ENCODE data around the gene PLA2G5. TPM values are rescaled to one million over a fixed set of nuclear protein-coding genes. Genes with fewer than 3 reads are reported as not detected.
A peak's percentile ranks its signal among the peaks of the same experiment; 100 is the strongest.
"Not testable (repeated sequence)": the region's sequence is repeated elsewhere in the genome, so short reads cannot be mapped to it uniquely, and the experiment has no call there.

Gene PLA2G5
- total RNA-seq, 1 donor from 2014 or later, result not detected

DNA sequence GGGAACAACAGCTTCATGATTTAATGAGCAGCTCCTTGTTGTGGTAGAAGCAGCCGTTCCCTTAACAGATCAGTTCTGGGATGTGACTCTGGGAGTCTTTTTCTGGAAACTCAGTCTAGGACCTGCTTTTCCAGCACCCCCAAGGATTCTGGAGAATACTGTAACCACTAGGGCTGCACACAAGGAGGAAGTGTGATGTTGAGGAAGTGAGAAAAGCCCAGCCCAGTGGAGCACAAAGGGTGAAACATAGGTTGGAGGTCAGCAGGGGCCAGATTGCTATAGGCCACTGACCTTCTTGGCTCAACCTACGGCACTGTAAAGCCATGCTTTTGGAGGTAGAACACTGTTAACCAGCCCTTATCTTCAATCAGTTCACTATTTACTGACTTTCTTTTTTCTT, 10.1 kb upstream of the PLA2G5 start:
- Mint-ChIP-seq H3K36me3 (ENCODE audit: low read depth, unreplicated experiment) (no peaks in the 10 kb centered on the region), H3K4me1 (ENCODE audit: low read depth, unreplicated experiment) (peaks cover 14% of the 10 kb centered on the region), H3K27ac (ENCODE audit: unreplicated experiment) (no peak overlapping the region), H3K27me3 (ENCODE audit: low read depth, unreplicated experiment) (peaks cover 2% of the 10 kb centered on the region), H3K4me3 (ENCODE audit: unreplicated experiment) (no peak overlapping the region), H3K9me3 (ENCODE audit: unreplicated experiment) (no peaks in the 10 kb centered on the region)
- no peaks in the 10 kb centered on the region for H3K79me2 ChIP-seq (ENCODE audit: insufficient read depth, low read length)
- H3K9ac ChIP-seq (ENCODE audit: low read length), result no peak overlapping the region
- DNase-seq (ENCODE audit: low read depth) (no peak), FAIRE-seq (no peak)
- H3K9me3 ChIP-seq (ENCODE audit: insufficient read depth, low read depth, low read length), result no peaks in the 10 kb centered on the region
- H3K4me3 ChIP-seq (ENCODE audit: insufficient read depth, low read depth, low read length), result no peak overlapping the region
- H3K4me1 ChIP-seq (ENCODE audit: insufficient read depth, low read length), result peaks cover 23% of the 10 kb centered on the region
- no peak for TF ChIP-seq CTCF (IDR thresholded peaks at IDR 0.05; ENCODE audit: insufficient read depth, low read depth, low read length)
- no peak for TF ChIP-seq EZH2 (IDR thresholded peaks at IDR 0.05; ENCODE audit: insufficient read depth, low read length)
- H4K20me1 ChIP-seq (ENCODE audit: insufficient read depth, low read length), result no peaks in the 10 kb centered on the region
- H3K27me3 ChIP-seq (ENCODE audit: insufficient read depth, low read length), result peaks cover 8% of the 10 kb centered on the region
- H3K36me3 ChIP-seq (ENCODE audit: insufficient read depth, low read length), result no peaks in the 10 kb centered on the region
- no peak overlapping the region for H2AFZ ChIP-seq (ENCODE audit: low read depth, low read length)
- no peak overlapping the region for H3K27ac ChIP-seq (ENCODE audit: low read depth, low read length)
- no peak overlapping the region for H3K4me2 ChIP-seq (ENCODE audit: low read length)

- not testable (repeated sequence) for H3K36me3 Mint-ChIP-seq (ENCODE audit: low read depth, unreplicated experiment); H3K4me3 ChIP-seq (ENCODE audit: insufficient read depth, low read depth, low read length); H3K27me3 Mint-ChIP-seq (ENCODE audit: low read depth, unreplicated experiment); H3K27ac ChIP-seq (ENCODE audit: low read depth, low read length); H2AFZ ChIP-seq (ENCODE audit: low read depth, low read length); H3K4me2 ChIP-seq (ENCODE audit: low read length); H3K9me3 ChIP-seq (ENCODE audit: insufficient read depth, low read depth, low read length); H3K4me3 Mint-ChIP-seq (ENCODE audit: unreplicated experiment); H3K27ac Mint-ChIP-seq (ENCODE audit: unreplicated experiment); FAIRE-seq; H3K36me3 ChIP-seq (ENCODE audit: insufficient read depth, low read length); H4K20me1 ChIP-seq (ENCODE audit: insufficient read depth, low read length); H3K9me3 Mint-ChIP-seq (ENCODE audit: unreplicated experiment); H3K9ac ChIP-seq (ENCODE audit: low read length); DNase-seq (ENCODE audit: low read depth); H3K27me3 ChIP-seq (ENCODE audit: insufficient read depth, low read length); H3K79me2 ChIP-seq (ENCODE audit: insufficient read depth, low read length)
- peaks cover 23% of the 10 kb centered on the region for H3K4me1 ChIP-seq (ENCODE audit: insufficient read depth, low read length)
- H3K4me1 Mint-ChIP-seq (ENCODE audit: low read depth, unreplicated experiment), result peaks cover 14% of the 10 kb centered on the region
These were observed 9.2 kb upstream of the PLA2G5 start for GRCh38 chr1:20060791-20061190.

DNA sequence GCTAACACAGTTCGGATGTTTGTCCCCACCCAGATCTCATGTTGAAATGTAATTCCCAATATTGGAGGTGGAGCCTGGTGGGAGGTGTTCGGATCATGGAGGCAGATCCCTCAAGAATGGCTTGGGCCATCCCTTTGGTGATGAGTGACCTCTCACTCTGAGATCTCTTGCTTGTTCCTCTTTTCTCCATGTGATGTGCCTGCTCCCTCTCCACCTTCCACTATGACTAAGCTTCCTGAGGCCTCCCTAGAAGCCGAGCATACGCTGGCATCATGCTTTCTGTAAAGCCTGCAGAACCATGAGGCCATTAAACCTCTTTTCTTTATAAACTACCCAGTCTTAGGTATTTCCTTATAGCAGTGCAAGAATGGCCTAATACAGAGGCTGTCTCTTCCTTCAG, 8.1 kb upstream of the PLA2G5 start:
- Histone ChIP-seq H3K27me3 (ENCODE audit: insufficient read depth, low read length) (no peaks in the 10 kb centered on the region), H3K4me1 (ENCODE audit: insufficient read depth, low read length) (peaks cover 23% of the 10 kb centered on the region), H3K27ac (ENCODE audit: low read depth, low read length) (no peak overlapping the region), H2AFZ (ENCODE audit: low read depth, low read length) (no peak overlapping the region), H3K9me3 (ENCODE audit: insufficient read depth, low read depth, low read length) (no peaks in the 10 kb centered on the region), H4K20me1 (ENCODE audit: insufficient read depth, low read length) (no peaks in the 10 kb centered on the region), H3K79me2 (ENCODE audit: insufficient read depth, low read length) (no peaks in the 10 kb centered on the region), H3K4me2 (ENCODE audit: low read length) (no peak overlapping the region), H3K9ac (ENCODE audit: low read length) (no peak overlapping the region), H3K4me3 (ENCODE audit: insufficient read depth, low read depth, low read length) (no peak overlapping the region), H3K36me3 (ENCODE audit: insufficient read depth, low read length) (no peaks in the 10 kb centered on the region)
- TF ChIP-seq CTCF (IDR thresholded peaks at IDR 0.05; ENCODE audit: insufficient read depth, low read depth, low read length) (no peak), EZH2 (IDR thresholded peaks at IDR 0.05; ENCODE audit: insufficient read depth, low read length) (no peak)
- peaks cover 4% of the 10 kb centered on the region for H3K27me3 Mint-ChIP-seq (ENCODE audit: low read depth, unreplicated experiment)
- DNase-seq (ENCODE audit: low read depth) (no peak), FAIRE-seq (peak; percentile 39)
- H3K9me3 Mint-ChIP-seq (ENCODE audit: unreplicated experiment), result no peaks in the 10 kb centered on the region
- H3K36me3 Mint-ChIP-seq (ENCODE audit: low read depth, unreplicated experiment), result no peaks in the 10 kb centered on the region
- H3K27ac Mint-ChIP-seq (ENCODE audit: unreplicated experiment), result no peak overlapping the region
- no peak overlapping the region for H3K4me3 Mint-ChIP-seq (ENCODE audit: unreplicated experiment)
- peaks cover 14% of the 10 kb centered on the region for H3K4me1 Mint-ChIP-seq (ENCODE audit: low read depth, unreplicated experiment)

Data from astrocyte (in vitro differentiated cells and primary cell).